ENCODE data around the gene INPP5K. TPM values are rescaled to one million over a fixed set of nuclear protein-coding genes. Genes with fewer than 3 reads are reported as not detected.

The INPP5K gene
- total and polyA plus RNA-seq, 10 of the 15 experiments (the other 5 are each of a cell fraction or from before 2014, with no cell fraction given): 0.58 to 41.2 (median 23.3) TPM

GRCh38 chr17:1480747-1481465 is 35.5 kb downstream of the INPP5K start:
- Histone ChIP-seq H3K9me3 (replicated peaks; ENCODE audit: control insufficient read depth, insufficient read depth, low read length) (no peaks in the 10 kb centered on the region), H2AFZ (ENCODE audit: control insufficient read depth, low read depth, low read length) (no peak overlapping the region), H3K4me2 (ENCODE audit: control insufficient read depth, insufficient read depth) (no peak overlapping the region), H4K20me1 (ENCODE audit: control insufficient read depth, insufficient read depth) (no peaks in the 10 kb centered on the region), H3K27me3 (replicated peaks in 1 of 2; ENCODE audit: control insufficient read depth in 2 of 2, insufficient read depth in 2 of 2, low read length in 1 of 2) (no peaks in the 10 kb centered on the region), H3K4me1 (ENCODE audit: control insufficient read depth, insufficient read depth, low read length) (peaks cover 8% of the 10 kb centered on the region), H3K9ac (ENCODE audit: control insufficient read depth, insufficient read depth, low read length) (no peak overlapping the region), H3K36me3 (ENCODE audit: control insufficient read depth in 2 of 2, insufficient read depth in 2 of 2, low read length in 1 of 2) (peaks cover under 1 to 6% of the 10 kb centered on the region in 2 experiments; a peak in 3 of 4 replicates), H3K27ac (ENCODE audit: control insufficient read depth, insufficient read depth) (no peak overlapping the region), H3K4me3 (no peak overlapping the region), H3K79me2 (ENCODE audit: control insufficient read depth, insufficient read depth, low read length) (peaks cover 12% of the 10 kb centered on the region)
- no peak for ATAC-seq
- no peak for FAIRE-seq
- BruUV-seq (replicated peaks): no TSS peak
- TF ChIP-seq CEBPB (IDR thresholded peaks at IDR 0.05; ENCODE audit: borderline replicate concordance in 1 of 2, low read depth in 2 of 2, low read length in 2 of 2) (no peak), PKNOX1 (IDR thresholded peaks at IDR 0.05) (no peak), MTA2 (IDR thresholded peaks at IDR 0.05; ENCODE audit: low read depth) (no peak), ASH2L (IDR thresholded peaks at IDR 0.05; ENCODE audit: borderline replicate concordance, low read depth) (no peak), YBX1 (IDR thresholded peaks at IDR 0.05) (no peak), CBX5 (IDR thresholded peaks at IDR 0.05; ENCODE audit: low read depth) (no peak), STAT3 (IDR thresholded peaks at IDR 0.05; ENCODE audit: low read depth, low read length) (no peak), BCLAF1 (IDR thresholded peaks at IDR 0.05) (no peak), ESRRA (IDR thresholded peaks at IDR 0.05; ENCODE audit: low read length) (no peak), TCF7 (IDR thresholded peaks at IDR 0.05; ENCODE audit: borderline replicate concordance) (no peak), SP1 (IDR thresholded peaks at IDR 0.05; ENCODE audit: low read depth, low read length) (no peak)
- DNase-seq (ENCODE audit: low read depth, low spot score): no peak
- intact Hi-C loops (cut with micrococcal nuclease; ENCODE audit: unreplicated experiment): no loop called here
- WGBS (ENCODE audit: insufficient coverage, insufficient replicate concordance, low lambda C conversion rate, missing lambda C conversion rate): 84% methylated on average over 18 of the region's 18 CpGs
- POLR2A ChIA-PET: no interaction called here
- CTCF ChIA-PET: no interaction called here
- in situ Hi-C loops (cut with MboI): no loop called here
- RAD21 ChIA-PET (ENCODE audit: unreplicated experiment): no interaction called here
- SMC1A ChIA-PET (ENCODE audit: uncharacterized antibody, unreplicated experiment): no interaction called here
